K562 (cell line): ENCODE results near the gene MC5R. TPM values are rescaled to one million over a fixed set of nuclear protein-coding genes. Genes with fewer than 3 reads are reported as not detected.

ENCODE experiments used
- ATAC-seq: fragments of 200-7000 bp; cut with Tn5 transposase; 3 replicates; pipeline ENCODE4 v1.9.1; 2020; ENCODE audit warnings: moderate library complexity
- BruUV-seq: library from RNA; stranded (reverse); fragments of 400-500 nt; replicated peaks from 2 replicates; lab custom pipeline; 2021; lab: Mats Ljungman, UMichigan
- CTCF ChIA-PET: fragments of 300-600 bp; formaldehyde crosslinking; extraction: SDS; loops from one replicate; lab custom pipeline; 2021; ENCODE audit warnings: low intra/inter-chr PET ratio; lab: Yijun Ruan, JAX
- POLR2A ChIA-PET: fragments of 300-600, 350-650 bp; sonication (Branson Sonifier 250); formaldehyde crosslinking; extraction: SDS; loops from one replicate; lab custom pipeline; 2021; ENCODE audit warnings: antibody characterized with exemption, inconsistent platforms; lab: Yijun Ruan, JAX
- DNase-seq, 4 experiments: peaks; one replicate each; pipeline versions ENCODE4 v3.0.0 to v3.0.0-alpha.2; 2011 to 2018; ENCODE audit warnings: low spot score in 3 of 4, mixed read lengths in 3 of 4; ENCODE audit errors: extremely low read depth in 1 of 4
- FAIRE-seq: peaks from 2 replicates; lab custom pipeline; 2011; peaks lifted over from hg19 to GRCh38; lab: Jason Lieb, UNC
- H2AFZ ChIP-seq: 2 replicates; pipeline ENCODE4 v1.6.0; 2011; ENCODE audit warnings: low read depth, low read length, control low read depth, inconsistent platforms
- H3K27ac ChIP-seq: fragments of 200-600 bp; 3 replicates; pipeline ENCODE4 v1.8.0; 2011; ENCODE audit warnings: low read depth, mild to moderate bottlenecking, control low read depth, inconsistent platforms, low read length, moderate library complexity, mixed read lengths; ENCODE audit errors: extremely low read depth
- H3K27me3 ChIP-seq, 2 experiments: fragments of 300-600 bp in 1 of 2; 2 replicates in 1 of 2; 3 replicates in 1 of 2; pipeline versions ENCODE4 v1.6.0 to v1.8.0; 2011; ENCODE audit warnings: inconsistent platforms in 2 of 2, low read length in 2 of 2, mild to moderate bottlenecking in 1 of 2, mixed read lengths in 1 of 2, moderate library complexity in 1 of 2; ENCODE audit not compliant: control insufficient read depth in 2 of 2, insufficient read depth in 2 of 2
- H3K36me3 ChIP-seq: fragments of 300-600 bp; 3 replicates; pipeline ENCODE4 v1.8.0; 2011; ENCODE audit warnings: mild to moderate bottlenecking, low read length, inconsistent platforms; ENCODE audit not compliant: control insufficient read depth, insufficient read depth
- H3K4me1 ChIP-seq, 2 experiments: fragments of 200-600 bp in 1 of 2; replicated peaks in 1 of 2; 2 replicates in 1 of 2; 3 replicates in 1 of 2; pipeline versions ENCODE4 v1.5.1 to v1.8.0; 2011; ENCODE audit warnings: inconsistent platforms in 2 of 2, low read length in 2 of 2, mild to moderate bottlenecking in 1 of 2, mixed read lengths in 1 of 2, moderate library complexity in 1 of 2; ENCODE audit not compliant: control insufficient read depth in 2 of 2, insufficient read depth in 2 of 2
- H3K4me2 ChIP-seq: 2 replicates; pipeline ENCODE4 v1.6.1; 2011; ENCODE audit warnings: low read length, control low read depth, inconsistent platforms, mixed read lengths; ENCODE audit not compliant: insufficient read depth
- H3K4me3 ChIP-seq: fragments of 200-600 bp; sonication (generic), shearing (Covaris generic); 2 replicates; pipeline ENCODE4 v1.5.1; 2016; ENCODE audit warnings: control low read depth, inconsistent platforms
- H3K79me2 ChIP-seq: fragments of 200-600 bp; 3 replicates; pipeline ENCODE4 v1.8.0; 2011; ENCODE audit warnings: low read length, inconsistent platforms; ENCODE audit not compliant: control insufficient read depth, insufficient read depth
- H3K9ac ChIP-seq, 2 experiments: 2 replicates each; pipeline versions ENCODE4 v1.6.0 to v1.6.1; 2011; ENCODE audit warnings: low read depth in 2 of 2, low read length in 2 of 2, control low read depth in 1 of 2, inconsistent platforms in 1 of 2, mild to moderate bottlenecking in 1 of 2, mixed read lengths in 1 of 2; ENCODE audit not compliant: insufficient read depth in 1 of 2
- H3K9me1 ChIP-seq: one replicate; pipeline ENCODE4 v1.6.0; 2011; ENCODE audit warnings: inconsistent platforms, mild to moderate bottlenecking, low read length, moderate library complexity; ENCODE audit not compliant: control insufficient read depth, insufficient read depth
- H3K9me3 ChIP-seq: replicated peaks from 2 replicates; pipeline ENCODE4 v1.5.1; 2011; ENCODE audit warnings: low read depth, low read length, inconsistent platforms; ENCODE audit not compliant: control insufficient read depth, insufficient read depth
- H4K20me1 ChIP-seq: replicated peaks from 2 replicates; pipeline ENCODE4 v1.6.1; 2011; ENCODE audit warnings: low read length, inconsistent platforms, mixed read lengths; ENCODE audit not compliant: control insufficient read depth, insufficient read depth
- FOSL1 ChIP-seq: fragments of 200-800 bp; sonication (Bioruptor generic); conservative IDR thresholded peaks from 2 replicates; pipeline ENCODE4 v1.6.1; 2016; ENCODE audit warnings: missing genetic modification characterization, missing compliant biosample characterization
- JUND ChIP-seq, 2 experiments: IDR thresholded peaks; 2 replicates in 1 of 2; 3 replicates in 1 of 2; pipeline ENCODE4 v1.6.1; 2011; ENCODE audit warnings: borderline replicate concordance in 2 of 2, low read depth in 2 of 2, low read length in 2 of 2, improper control_type of control experiment in 1 of 2, missing biosample characterization in 1 of 2, missing genetic modification characterization in 1 of 2, missing genetic modification reagents in 1 of 2
- MTF1 ChIP-seq: fragments of 250-450 bp; sonication (Bioruptor Pico); IDR thresholded peaks from 2 replicates; pipeline ENCODE4 v1.9.0; 2021; ENCODE audit warnings: moderate library complexity, mild to moderate bottlenecking, inconsistent platforms, borderline replicate concordance
- RAD21 ChIP-seq, 2 experiments: fragments of 250-450 bp in 1 of 2; fragments of 450-650 bp in 1 of 2; sonication (Bioruptor Pico) in 1 of 2; formaldehyde crosslinking in 1 of 2; IDR thresholded peaks in 1 of 2; conservative IDR thresholded peaks in 1 of 2; 2 replicates each; pipeline versions ENCODE4 v1.4.0 to v1.8.0; 2020 to 2022; ENCODE audit warnings: mild to moderate bottlenecking in 2 of 2, moderate library complexity in 1 of 2
- SMC3 ChIP-seq: conservative IDR thresholded peaks from 2 replicates; pipeline ENCODE4 v1.6.1; 2011; ENCODE audit warnings: low read depth, low read length, improper control_type of control experiment; ENCODE audit not compliant: insufficient read depth
- TAF1 ChIP-seq: IDR thresholded peaks from 2 replicates; pipeline ENCODE4 v1.6.1; 2011; ENCODE audit warnings: mild to moderate bottlenecking, low read length, moderate library complexity; ENCODE audit not compliant: insufficient read depth, control insufficient read depth, severe bottlenecking; ENCODE audit errors: extremely low read depth
- TAF15 ChIP-seq: fragments of 200-400 bp; formaldehyde crosslinking; IDR thresholded peaks from 2 replicates; pipeline ENCODE4 v1.6.1; 2017; ENCODE audit warnings: mild to moderate bottlenecking, low read depth, low read length, moderate library complexity
- WGBS: fragments of 100-300 bp; shearing (Covaris generic); methylation state at CpG from one replicate; pipeline ENCODE4 v1.1.6; 2016; ENCODE audit warnings: low coverage, mixed read lengths; ENCODE audit not compliant: insufficient coverage; ENCODE audit errors: missing lambda C conversion rate; 5-methylcytosine and 5-hydroxymethylcytosine counted together
- in situ Hi-C: fragments of 300-500 bp; cut with MboI; formaldehyde crosslinking; loops from 4 replicates; pipeline ENCODE4 v1.15.0; 2018; ENCODE audit warnings: inconsistent platforms, mixed read lengths
- intact Hi-C: fragments of 100-400 bp; cut with micrococcal nuclease; formaldehyde crosslinking; loops from 2 replicates; pipeline ENCODE4 v1.14.2; 2022
- polyA plus RNA-seq, 8 experiments: library from polyadenylated mRNA; depleted of rRNA in 4 of 8; stranded (reverse) in 5 of 8; unstranded in 3 of 8; fragments of >200 nt; fragmentation: Nextera tagmentation in 2 of 8; fragmentation: Illumina TruSeq in 1 of 8; extraction: Ambion mirVana in 2 of 8; extraction: Trizol in 1 of 8; gene quantifications; 2 replicates each; pipeline versions ENCODE4 v1.2.1 to v1.2.3, GENCODE V29; 2011 to 2014; ENCODE audit warnings: inconsistent platforms in 1 of 8, missing spikeins in 1 of 8
- total RNA-seq, 7 experiments: library from RNA; depleted of rRNA in 6 of 7; stranded (reverse); fragments of >200 nt in 6 of 7; fragmentation: Illumina TruSeq in 2 of 7; extraction: Trizol in 2 of 7; gene quantifications; 2 replicates each; pipeline versions ENCODE4 v1.2.1 to v1.2.3, GENCODE V29; 2011 to 2021; ENCODE audit warnings: low replicate concordance in 1 of 7
- TF ChIP-seq, protein P1 (sequence below), 3 experiments: IDR thresholded peaks in 2 of 3; conservative IDR thresholded peaks in 1 of 3; 2 replicates each; pipeline ENCODE4 v1.5.1; 2011 to 2012; ENCODE audit warnings: low read length in 3 of 3, mild to moderate bottlenecking in 3 of 3, control low read depth in 2 of 3, improper control_type of control experiment in 1 of 3, inconsistent platforms in 1 of 3, low read depth in 1 of 3, mixed read lengths in 1 of 3, moderate library complexity in 1 of 3; ENCODE audit not compliant: insufficient read depth in 2 of 3
- TF ChIP-seq, protein P2 (sequence below), 2 experiments: fragments of 450-650 bp; formaldehyde crosslinking in 1 of 2; IDR thresholded peaks; 2 replicates each; pipeline versions ENCODE4 v1.4.0 to v1.6.1; 2014 to 2020; ENCODE audit warnings: mild to moderate bottlenecking in 2 of 2, borderline replicate concordance in 1 of 2, low read depth in 1 of 2

MC5R gene
- total and polyA plus RNA-seq, 9 of the 15 experiments (the other 6 are each of a cell fraction or from before 2014, with no cell fraction given) = not detected

DNA sequence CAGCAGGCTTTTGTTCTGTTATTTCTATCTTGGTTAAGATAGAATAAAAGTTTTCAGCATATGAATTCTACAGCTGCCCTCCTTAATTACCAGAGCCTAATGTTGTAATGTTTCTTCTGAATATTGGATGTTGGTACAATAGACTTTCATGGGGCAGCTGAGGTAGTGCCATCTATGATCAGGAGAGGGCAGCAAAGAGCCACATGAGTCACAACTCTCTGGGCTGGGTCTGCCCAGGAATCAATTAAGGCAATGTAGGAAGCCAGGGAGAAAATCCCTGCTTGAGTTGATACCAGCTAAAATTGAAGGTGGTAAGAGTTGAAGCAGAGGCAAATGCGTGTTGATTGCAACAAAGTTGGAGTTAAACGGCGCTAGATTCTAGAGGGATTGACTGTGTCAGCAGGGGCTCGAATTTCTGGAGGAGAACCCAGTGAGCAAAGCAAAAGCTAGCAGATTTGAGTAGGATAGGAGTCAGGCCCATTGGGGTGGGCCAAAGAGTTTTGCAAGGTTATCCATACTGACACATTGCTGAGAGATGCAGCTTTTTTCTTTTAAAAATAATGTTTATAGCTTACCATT is 10.6 kb upstream of the MC5R start:
- Histone ChIP-seq H3K4me2 (no peak overlapping the region), H3K9ac (no peak overlapping the region), H3K36me3 (no peaks in the 10 kb centered on the region), H4K20me1 (no peaks in the 10 kb centered on the region), H3K79me2 (no peaks in the 10 kb centered on the region), H3K9me3 (no peaks in the 10 kb centered on the region), H3K27me3 (no peaks in the 10 kb centered on the region; a peak in 1 of 5 replicates), H3K4me3 (no peak overlapping the region), H3K4me1 (no peaks in the 10 kb centered on the region), H3K27ac (no peak overlapping the region), H2AFZ (no peak overlapping the region), H3K9me1 (no peaks in the 10 kb centered on the region)
- TF ChIP-seq SMC3 (peak; percentile 61), RAD21 (CRISPR knock-in tag; conservative IDR thresholded peaks at IDR 0.05 in 1 of 2, IDR thresholded peaks at IDR 0.05 in 1 of 2) (peak; percentile 41 to 67; a peak in 3 of 4 replicates), TAF1 (no peak), TAF15 (no peak), JUND (IDR thresholded peaks at IDR 0.05; ENCODE audit: borderline replicate concordance, low read depth, low read length) (peak; percentile 59; the same call in 1 of the 2 replicates), JUND (tag; IDR thresholded peaks at IDR 0.05; ENCODE audit: borderline replicate concordance, low read depth, low read length) (peak; percentile 49; the same call in 1 of the 3 replicates), FOSL1 (peak; percentile 66), MTF1 (CRISPR knock-in tag) (no peak)
- TF ChIP-seq, protein P1, sequence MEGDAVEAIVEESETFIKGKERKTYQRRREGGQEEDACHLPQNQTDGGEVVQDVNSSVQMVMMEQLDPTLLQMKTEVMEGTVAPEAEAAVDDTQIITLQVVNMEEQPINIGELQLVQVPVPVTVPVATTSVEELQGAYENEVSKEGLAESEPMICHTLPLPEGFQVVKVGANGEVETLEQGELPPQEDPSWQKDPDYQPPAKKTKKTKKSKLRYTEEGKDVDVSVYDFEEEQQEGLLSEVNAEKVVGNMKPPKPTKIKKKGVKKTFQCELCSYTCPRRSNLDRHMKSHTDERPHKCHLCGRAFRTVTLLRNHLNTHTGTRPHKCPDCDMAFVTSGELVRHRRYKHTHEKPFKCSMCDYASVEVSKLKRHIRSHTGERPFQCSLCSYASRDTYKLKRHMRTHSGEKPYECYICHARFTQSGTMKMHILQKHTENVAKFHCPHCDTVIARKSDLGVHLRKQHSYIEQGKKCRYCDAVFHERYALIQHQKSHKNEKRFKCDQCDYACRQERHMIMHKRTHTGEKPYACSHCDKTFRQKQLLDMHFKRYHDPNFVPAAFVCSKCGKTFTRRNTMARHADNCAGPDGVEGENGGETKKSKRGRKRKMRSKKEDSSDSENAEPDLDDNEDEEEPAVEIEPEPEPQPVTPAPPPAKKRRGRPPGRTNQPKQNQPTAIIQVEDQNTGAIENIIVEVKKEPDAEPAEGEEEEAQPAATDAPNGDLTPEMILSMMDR (IDR thresholded peaks at IDR 0.05 in 2 of 3, conservative IDR thresholded peaks at IDR 0.05 in 1 of 3; ENCODE audit: insufficient read depth in 2 of 3, low read depth in 1 of 3, low read length in 3 of 3) = peak; percentile 67 to 75 (median 74)
- TF ChIP-seq, protein P2, sequence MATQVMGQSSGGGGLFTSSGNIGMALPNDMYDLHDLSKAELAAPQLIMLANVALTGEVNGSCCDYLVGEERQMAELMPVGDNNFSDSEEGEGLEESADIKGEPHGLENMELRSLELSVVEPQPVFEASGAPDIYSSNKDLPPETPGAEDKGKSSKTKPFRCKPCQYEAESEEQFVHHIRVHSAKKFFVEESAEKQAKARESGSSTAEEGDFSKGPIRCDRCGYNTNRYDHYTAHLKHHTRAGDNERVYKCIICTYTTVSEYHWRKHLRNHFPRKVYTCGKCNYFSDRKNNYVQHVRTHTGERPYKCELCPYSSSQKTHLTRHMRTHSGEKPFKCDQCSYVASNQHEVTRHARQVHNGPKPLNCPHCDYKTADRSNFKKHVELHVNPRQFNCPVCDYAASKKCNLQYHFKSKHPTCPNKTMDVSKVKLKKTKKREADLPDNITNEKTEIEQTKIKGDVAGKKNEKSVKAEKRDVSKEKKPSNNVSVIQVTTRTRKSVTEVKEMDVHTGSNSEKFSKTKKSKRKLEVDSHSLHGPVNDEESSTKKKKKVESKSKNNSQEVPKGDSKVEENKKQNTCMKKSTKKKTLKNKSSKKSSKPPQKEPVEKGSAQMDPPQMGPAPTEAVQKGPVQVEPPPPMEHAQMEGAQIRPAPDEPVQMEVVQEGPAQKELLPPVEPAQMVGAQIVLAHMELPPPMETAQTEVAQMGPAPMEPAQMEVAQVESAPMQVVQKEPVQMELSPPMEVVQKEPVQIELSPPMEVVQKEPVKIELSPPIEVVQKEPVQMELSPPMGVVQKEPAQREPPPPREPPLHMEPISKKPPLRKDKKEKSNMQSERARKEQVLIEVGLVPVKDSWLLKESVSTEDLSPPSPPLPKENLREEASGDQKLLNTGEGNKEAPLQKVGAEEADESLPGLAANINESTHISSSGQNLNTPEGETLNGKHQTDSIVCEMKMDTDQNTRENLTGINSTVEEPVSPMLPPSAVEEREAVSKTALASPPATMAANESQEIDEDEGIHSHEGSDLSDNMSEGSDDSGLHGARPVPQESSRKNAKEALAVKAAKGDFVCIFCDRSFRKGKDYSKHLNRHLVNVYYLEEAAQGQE (IDR thresholded peaks at IDR 0.05; ENCODE audit: borderline replicate concordance) = peak; percentile 35; the same call in 1 of the 2 replicates
- TF ChIP-seq, protein P2 (CRISPR knock-in tag; IDR thresholded peaks at IDR 0.05; ENCODE audit: low read depth) = no peak
- 3% methylated on average over 4 of the region's 4 CpGs for WGBS
- ATAC-seq (peak; percentile 97), DNase-seq (peak; percentile 59 to 72 (median 72)), FAIRE-seq (peak; percentile 71)
- in situ Hi-C loops (no loop called here), intact Hi-C loops (loop anchor here (1.0 kb wide), 1 partner anchor 273 kb away; no protein-coding TSS in a partner anchor)
- ChIA-PET CTCF (interaction anchor here (1.3 to 1.4 kb wide), 2 partner anchors 255 to 273 kb away, joined by 3 to 6 read pairs; no protein-coding TSS in a partner anchor), POLR2A (interaction anchor here (1.3 kb wide), 1 partner anchor 10 kb away, joined by 8 read pairs; no protein-coding TSS in a partner anchor)
- BruUV-seq = no TSS peak
